GM21526 (cell line): ENCODE results near the gene ULBP1.
"Not testable (repeated sequence)": the region's sequence is repeated elsewhere in the genome, so short reads cannot be mapped to it uniquely, and the experiment has no call there.

ENCODE experiments used
- ATAC-seq: cut with Tn5 transposase; IDR thresholded peaks from one replicate; pipeline ENCODE4 v1.9.1; 2021; ENCODE audit warnings: moderate library complexity; ENCODE audit not compliant: unreplicated experiment, low FRiP score

Gene ULBP1

GRCh38 chr6:149963462-149964307 is at the start of gene ULBP1:
Gene ULBP1 (plus strand): TSS chr6:149963943. CDS start chr6:149964050, 107 bp downstream.
- peak; percentile 56 for ATAC-seq

GRCh38 chr6:149915970-149916865 is 47.5 kb upstream of the ULBP1 start:
- ATAC-seq = no peak

- ATAC-seq = no peak
Measured at GRCh38 chr6:149917679-149918078, 46.1 kb upstream of the ULBP1 start.

GRCh38 chr6:149918151-149918905 is 45.4 kb upstream of the ULBP1 start:
- ATAC-seq = no peak

GRCh38 chr6:149919126-149919833 is 44.5 kb upstream of the ULBP1 start:
- not testable (repeated sequence) for ATAC-seq

- no peak for ATAC-seq
Measured at GRCh38 chr6:149919834-149920225, 43.9 kb upstream of the ULBP1 start.

GRCh38 chr6:149921361-149921760 is 42.4 kb upstream of the ULBP1 start:
- ATAC-seq = no peak

- not testable (repeated sequence) for ATAC-seq
Measured at GRCh38 chr6:149922091-149922490, 41.7 kb upstream of the ULBP1 start.

- ATAC-seq = no peak
Measured at GRCh38 chr6:149922642-149923326, 41.0 kb upstream of the ULBP1 start, which contains the start of gene RAET1G. Gene RAET1G (minus strand): TSS chr6:149923121. CDS start chr6:149923010, 111 bp downstream.

GRCh38 chr6:149923327-149923986 is 40.3 kb upstream of the ULBP1 start:
- ATAC-seq = no peak

GRCh38 chr6:149924206-149924932 is 39.4 kb upstream of the ULBP1 start:
- no peak for ATAC-seq

GRCh38 chr6:149924933-149925252 is 38.9 kb upstream of the ULBP1 start:
- no peak for ATAC-seq

GRCh38 chr6:149925253-149925973 is 38.3 kb upstream of the ULBP1 start:
- ATAC-seq = no peak

- ATAC-seq = no peak
Measured at GRCh38 chr6:149925974-149926777, 37.6 kb upstream of the ULBP1 start.

GRCh38 chr6:149927025-149927424 is 36.7 kb upstream of the ULBP1 start:
- ATAC-seq = not testable (repeated sequence)

- ATAC-seq = no peak
Measured at GRCh38 chr6:149929422-149929821, 34.3 kb upstream of the ULBP1 start.

GRCh38 chr6:149931501-149931900 is 32.2 kb upstream of the ULBP1 start:
- ATAC-seq = no peak
